H9 (cell line): ENCODE results near the gene ZC3H7B. TPM values are rescaled to one million over a fixed set of nuclear protein-coding genes. Genes with fewer than 3 reads are reported as not detected.

Experiments
- DNase-seq: peaks from one replicate; pipeline ENCODE4 v3.0.0-alpha.2; 2017
- H2AFZ ChIP-seq: one replicate; pipeline ENCODE4 v1.6.1; 2013; ENCODE audit warnings: mild to moderate bottlenecking, low read length, control low read depth, moderate library complexity
- H2AK5ac ChIP-seq: 2 replicates; pipeline ENCODE4 v1.6.1; 2013; ENCODE audit warnings: low read length, control low read depth, mixed read lengths; ENCODE audit not compliant: insufficient read length
- H2BK120ac ChIP-seq: one replicate; pipeline ENCODE4 v1.6.1; 2013; ENCODE audit warnings: low read depth, mild to moderate bottlenecking, low read length, control low read depth, inconsistent platforms; ENCODE audit not compliant: poor library complexity, severe bottlenecking
- H2BK12ac ChIP-seq: 2 replicates; pipeline ENCODE4 v1.6.1; 2013; ENCODE audit warnings: low read length, control low read depth, mixed read lengths, low read depth; ENCODE audit not compliant: insufficient read length
- H2BK15ac ChIP-seq: 2 replicates; pipeline ENCODE4 v1.6.1; 2013; ENCODE audit warnings: low read depth, low read length, control low read depth
- H2BK20ac ChIP-seq: one replicate; pipeline ENCODE4 v1.6.1; 2013; ENCODE audit warnings: low read depth, mild to moderate bottlenecking, low read length, control low read depth, inconsistent platforms; ENCODE audit not compliant: poor library complexity, severe bottlenecking
- H2BK5ac ChIP-seq: 2 replicates; pipeline ENCODE4 v1.6.1; 2013; ENCODE audit warnings: low read length, control low read depth, mixed read lengths; ENCODE audit not compliant: insufficient read length
- H3K14ac ChIP-seq: 2 replicates; pipeline ENCODE4 v1.6.1; 2013; ENCODE audit warnings: low read length, control low read depth; ENCODE audit not compliant: insufficient read depth
- H3K18ac ChIP-seq: 2 replicates; pipeline ENCODE4 v1.6.1; 2013; ENCODE audit warnings: low read depth, mild to moderate bottlenecking, mixed read lengths, low read length, control low read depth; ENCODE audit not compliant: insufficient read length
- H3K23ac ChIP-seq: 2 replicates; pipeline ENCODE4 v1.6.1; 2013; ENCODE audit warnings: low read length, control low read depth, mixed read lengths, low read depth; ENCODE audit not compliant: insufficient read length
- H3K23me2 ChIP-seq: 2 replicates; pipeline ENCODE4 v1.6.1; 2013; ENCODE audit warnings: low read depth, mild to moderate bottlenecking, mixed read lengths, low read length, control low read depth; ENCODE audit not compliant: insufficient read length, poor library complexity, severe bottlenecking
- H3K27ac ChIP-seq: 2 replicates; pipeline ENCODE4 v1.5.1; 2013; ENCODE audit warnings: low read length, control low read depth, mixed read lengths, low read depth; ENCODE audit not compliant: insufficient read length
- H3K27me3 ChIP-seq: 2 replicates; pipeline ENCODE4 v1.6.1; 2013; ENCODE audit warnings: low read length, control low read depth, inconsistent platforms; ENCODE audit not compliant: insufficient read depth
- H3K4ac ChIP-seq: 2 replicates; pipeline ENCODE4 v1.6.1; 2013; ENCODE audit warnings: low read depth, mild to moderate bottlenecking, control low read depth, inconsistent platforms, low read length, moderate library complexity
- H3K4me1 ChIP-seq: 2 replicates; pipeline ENCODE4 v1.6.1; 2013; ENCODE audit warnings: low read length, control low read depth, inconsistent platforms; ENCODE audit not compliant: insufficient read depth
- H3K4me2 ChIP-seq: 2 replicates; pipeline ENCODE4 v1.6.1; 2013; ENCODE audit warnings: low read length, control low read depth, mixed read lengths; ENCODE audit not compliant: insufficient read length, insufficient read depth
- H3K56ac ChIP-seq: 2 replicates; pipeline ENCODE4 v1.6.1; 2013; ENCODE audit warnings: low read depth, mild to moderate bottlenecking, mixed read lengths, low read length, control low read depth; ENCODE audit not compliant: insufficient read length
- H3K79me1 ChIP-seq: 2 replicates; pipeline ENCODE4 v1.6.1; 2013; ENCODE audit warnings: low read depth, mild to moderate bottlenecking, moderate library complexity, low read length, control low read depth, inconsistent platforms; ENCODE audit not compliant: insufficient read depth, poor library complexity, severe bottlenecking
- H3K79me2 ChIP-seq: 2 replicates; pipeline ENCODE4 v1.6.1; 2013; ENCODE audit warnings: low read length, control low read depth, inconsistent platforms; ENCODE audit not compliant: insufficient read depth
- H3K9ac ChIP-seq: 2 replicates; pipeline ENCODE4 v1.6.1; 2013; ENCODE audit warnings: low read length, control low read depth, mixed read lengths; ENCODE audit not compliant: insufficient read length; ENCODE audit errors: extremely low read depth
- H3K9me3 ChIP-seq: one replicate; pipeline ENCODE4 v1.6.1; 2013; ENCODE audit warnings: low read depth, low read length, inconsistent platforms; ENCODE audit not compliant: control insufficient read depth
- H3T11ph ChIP-seq: one replicate; pipeline ENCODE4 v1.6.1; 2013; ENCODE audit warnings: mild to moderate bottlenecking, low read length, control low read depth, inconsistent platforms
- H4K20me1 ChIP-seq: one replicate; pipeline ENCODE4 v1.6.1; 2013; ENCODE audit not compliant: control insufficient read depth, insufficient read length, insufficient read depth
- H4K5ac ChIP-seq: 2 replicates; pipeline ENCODE4 v1.6.1; 2013; ENCODE audit warnings: low read depth, mild to moderate bottlenecking, mixed read lengths, low read length, control low read depth; ENCODE audit not compliant: insufficient read length
- H4K8ac ChIP-seq: replicated peaks from 2 replicates; pipeline ENCODE4 v1.6.1; 2013; ENCODE audit warnings: low read length, control low read depth, mixed read lengths, low read depth; ENCODE audit not compliant: insufficient read length
- H4K91ac ChIP-seq: 2 replicates; pipeline ENCODE4 v1.6.1; 2013; ENCODE audit warnings: low read depth, mild to moderate bottlenecking, moderate library complexity, mixed read lengths, low read length, control low read depth; ENCODE audit not compliant: insufficient read length
- H3K27ac Mint-ChIP-seq, 3 experiments: 2 replicates in 2 of 3; 3 replicates in 1 of 3; pipeline ENCODE4 v1.8.0; 2020 to 2021; ENCODE audit warnings: mixed read lengths in 3 of 3, mild to moderate bottlenecking in 1 of 3, moderate library complexity in 1 of 3
- H3K27me3 Mint-ChIP-seq: 2 replicates; pipeline ENCODE4 v1.8.0; 2021; ENCODE audit warnings: low read depth, mild to moderate bottlenecking, moderate library complexity, mixed read lengths
- H3K36me3 Mint-ChIP-seq, 3 experiments: 2 replicates in 2 of 3; 3 replicates in 1 of 3; pipeline ENCODE4 v1.8.0; 2020 to 2021; ENCODE audit warnings: low read depth in 3 of 3, mixed read lengths in 3 of 3; ENCODE audit not compliant: insufficient read depth in 1 of 3
- H3K4me1 Mint-ChIP-seq, 2 experiments: 2 replicates each; pipeline ENCODE4 v1.8.0; 2020; ENCODE audit warnings: mixed read lengths in 2 of 2
- H3K4me3 Mint-ChIP-seq, 2 experiments: 2 replicates in 1 of 2; 3 replicates in 1 of 2; pipeline ENCODE4 v1.8.0; 2020 to 2021; ENCODE audit warnings: mild to moderate bottlenecking in 2 of 2, mixed read lengths in 2 of 2, moderate library complexity in 1 of 2
- H3K9me3 Mint-ChIP-seq, 2 experiments: 2 replicates in 1 of 2; 3 replicates in 1 of 2; pipeline ENCODE4 v1.8.0; 2020; ENCODE audit warnings: mild to moderate bottlenecking in 2 of 2, mixed read lengths in 2 of 2, moderate library complexity in 1 of 2
- WGBS: extraction: QIAGEN DNeasy Blood & Tissue Kit; methylation state at CpG from one replicate; pipeline ENCODE4 v1.1.7; 2013; ENCODE audit warnings: missing lambda C conversion rate, low lambda C conversion rate, mixed read lengths; ENCODE audit not compliant: insufficient read length; ENCODE audit errors: extremely low coverage; 5-methylcytosine and 5-hydroxymethylcytosine counted together
- microRNA-seq: library from miRNA; unstranded; fragments of <30 nt; microRNA quantifications from one replicate; pipeline ENCODE4, GENCODE V29; 2020; ENCODE audit warnings: borderline microRNAs expressed
- total RNA-seq: library from RNA; stranded (reverse); gene quantifications from 2 replicates; pipeline ENCODE4 v1.2.1, GENCODE V29; 2021
- TF ChIP-seq, protein P1 (sequence below): fragments of 200-600 bp; sonication (generic); conservative IDR thresholded peaks from 3 replicates; pipeline ENCODE4 v1.8.0; 2021; ENCODE audit warnings: antibody characterized with exemption, mild to moderate bottlenecking

Gene ZC3H7B
- total RNA-seq, 1 experiment from 2014 or later: 69.3 TPM

DNA sequence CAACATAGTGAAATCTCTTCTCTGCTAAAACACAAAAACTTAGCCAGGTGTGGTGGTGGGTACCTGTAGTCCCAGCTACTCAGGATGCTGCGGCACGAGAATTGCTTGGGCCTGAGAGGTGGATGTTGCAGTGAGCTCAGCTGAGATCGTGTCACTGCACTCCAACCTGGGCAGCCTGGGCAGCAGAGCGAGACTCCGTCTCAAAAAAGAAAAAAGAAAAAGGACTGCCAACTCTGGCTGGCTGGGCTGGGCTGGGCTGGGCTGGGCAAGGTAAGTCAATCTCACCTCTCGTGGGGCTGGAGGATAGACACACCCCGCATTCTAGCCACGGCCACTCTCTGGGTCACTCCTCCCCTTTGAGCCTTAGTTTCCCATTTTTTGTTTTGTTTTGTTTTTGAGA lies 107.3 kb downstream of the ZC3H7B start:
- Histone ChIP-seq H2BK20ac (no peak overlapping the region), H3K23me2 (peaks cover 2% of the 10 kb centered on the region), H3T11ph (no peak overlapping the region), H4K8ac (no peak overlapping the region), H3K14ac (no peak overlapping the region), H3K4me2 (no peak overlapping the region), H3K9me3 (no peaks in the 10 kb centered on the region), H3K27ac (no peak overlapping the region), H2AFZ (no peak overlapping the region), H4K91ac (no peak overlapping the region), H3K56ac (no peak overlapping the region), H3K27me3 (no peaks in the 10 kb centered on the region), H2AK5ac (no peak overlapping the region), H2BK120ac (no peak overlapping the region), H3K9ac (no peak overlapping the region), H4K20me1 (no peaks in the 10 kb centered on the region), H3K79me2 (no peaks in the 10 kb centered on the region), H4K5ac (no peak overlapping the region), H3K18ac (no peak overlapping the region), H3K4ac (no peak overlapping the region), H2BK15ac (no peak overlapping the region), H2BK12ac (no peak overlapping the region), H3K4me1 (no peaks in the 10 kb centered on the region), H2BK5ac (no peak overlapping the region), H3K79me1 (no peaks in the 10 kb centered on the region), H3K23ac (no peak overlapping the region)
- WGBS: no CpG with 5 or more reads among the region's 8 CpGs
- TF ChIP-seq, protein P1, sequence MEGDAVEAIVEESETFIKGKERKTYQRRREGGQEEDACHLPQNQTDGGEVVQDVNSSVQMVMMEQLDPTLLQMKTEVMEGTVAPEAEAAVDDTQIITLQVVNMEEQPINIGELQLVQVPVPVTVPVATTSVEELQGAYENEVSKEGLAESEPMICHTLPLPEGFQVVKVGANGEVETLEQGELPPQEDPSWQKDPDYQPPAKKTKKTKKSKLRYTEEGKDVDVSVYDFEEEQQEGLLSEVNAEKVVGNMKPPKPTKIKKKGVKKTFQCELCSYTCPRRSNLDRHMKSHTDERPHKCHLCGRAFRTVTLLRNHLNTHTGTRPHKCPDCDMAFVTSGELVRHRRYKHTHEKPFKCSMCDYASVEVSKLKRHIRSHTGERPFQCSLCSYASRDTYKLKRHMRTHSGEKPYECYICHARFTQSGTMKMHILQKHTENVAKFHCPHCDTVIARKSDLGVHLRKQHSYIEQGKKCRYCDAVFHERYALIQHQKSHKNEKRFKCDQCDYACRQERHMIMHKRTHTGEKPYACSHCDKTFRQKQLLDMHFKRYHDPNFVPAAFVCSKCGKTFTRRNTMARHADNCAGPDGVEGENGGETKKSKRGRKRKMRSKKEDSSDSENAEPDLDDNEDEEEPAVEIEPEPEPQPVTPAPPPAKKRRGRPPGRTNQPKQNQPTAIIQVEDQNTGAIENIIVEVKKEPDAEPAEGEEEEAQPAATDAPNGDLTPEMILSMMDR: no peak
- Mint-ChIP-seq H3K9me3 (no peaks in the 10 kb centered on the region), H3K4me1 (peaks cover 14 to 16% of the 10 kb centered on the region in 2 experiments), H3K27me3 (peaks cover under 1% of the 10 kb centered on the region), H3K36me3 (no peaks in the 10 kb centered on the region), H3K4me3 (no peak overlapping the region), H3K27ac (peak overlapping the region in 1 of 3 experiments; percentile 70; a peak in 1 of 7 replicates)
- DNase-seq: no peak

Small RNA genes within 50 kb of the gene (microRNA-seq; reads per million reads assigned to microRNA genes)
- gene MIR6889: not detected

Other genes starting within 250 kb of the ZC3H7B start
- 132 and 136 TPM in 2 replicates for gene EP300, start 208.9 kb upstream of the ZC3H7B start, total RNA-seq
- 33.6 and 34.9 TPM in 2 replicates for gene L3MBTL2, start 96.2 kb upstream of the ZC3H7B start, total RNA-seq
- gene CHADL, start 60.6 kb upstream of the ZC3H7B start, total RNA-seq: 1.3 and 1.6 TPM in 2 replicates
- gene RANGAP1, start 15.3 kb upstream of the ZC3H7B start, total RNA-seq: 130 and 139 TPM in 2 replicates
- gene TEF, start 80.4 kb downstream of the ZC3H7B start, total RNA-seq: 17.7 and 17.9 TPM in 2 replicates
- gene TOB2, start 145.3 kb downstream of the ZC3H7B start, total RNA-seq: 75.8 and 78.0 TPM in 2 replicates
- gene PHF5A, start 167.2 kb downstream of the ZC3H7B start, total RNA-seq: 114 and 128 TPM in 2 replicates
- gene ACO2, start 167.6 kb downstream of the ZC3H7B start, total RNA-seq: 64.9 and 66.6 TPM in 2 replicates
- gene POLR3H, start 242.9 kb downstream of the ZC3H7B start, total RNA-seq: 63.6 and 68.2 TPM in 2 replicates